ENCODE measurements around the gene UBE2I. TPM values are rescaled to one million over a fixed set of nuclear protein-coding genes. Genes with fewer than 3 reads are reported as not detected.

The UBE2I gene
- total and polyA plus RNA-seq, 2 of the 4 experiments (the other 2 are of a cell fraction): 30.8 to 140 TPM

DNA sequence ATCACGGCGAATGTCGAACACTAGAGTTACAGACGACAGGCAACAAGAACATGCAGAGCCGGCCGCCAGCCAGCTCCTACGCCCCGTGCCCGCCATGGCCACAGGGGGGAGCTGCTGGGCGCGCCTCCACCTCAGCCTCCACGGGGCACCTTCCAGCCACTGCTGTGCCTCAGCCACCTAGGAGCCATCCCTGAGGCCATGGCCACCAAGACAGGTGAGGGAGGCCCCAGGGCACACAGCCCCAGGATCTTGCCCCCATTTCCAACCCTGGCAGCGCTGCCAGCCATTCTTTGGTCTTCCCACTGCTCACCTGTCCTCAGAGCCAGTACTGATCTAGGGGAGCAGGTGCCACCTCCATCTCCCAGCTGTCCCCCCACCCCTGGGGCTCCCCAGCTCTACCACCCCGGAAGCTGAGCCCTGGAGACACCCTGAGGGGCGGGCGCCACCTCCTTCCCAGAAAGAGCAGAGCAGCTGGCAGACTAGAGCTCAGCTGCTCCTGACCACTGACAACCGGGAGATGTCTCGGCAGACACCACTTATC is 54.1 kb downstream of the UBE2I start:
- Histone ChIP-seq H4K91ac (ENCODE audit: insufficient read depth, low read depth, low read length) (no peak overlapping the region), H3K9me1 (ENCODE audit: insufficient read depth, low read length) (no peaks in the 10 kb centered on the region), H3K9me3 (ENCODE audit: control insufficient read depth, insufficient read depth, low read length) (no peaks in the 10 kb centered on the region), H3K23ac (ENCODE audit: low read depth, low read length) (no peak overlapping the region), H4K5ac (ENCODE audit: low read depth, low read length) (no peak overlapping the region), H2AK5ac (ENCODE audit: low read depth, low read length) (no peak overlapping the region), H3K18ac (ENCODE audit: low read depth, low read length) (no peak overlapping the region), H3K56ac (ENCODE audit: extremely low read depth, insufficient read depth, low read length) (no peak overlapping the region), H3K4ac (ENCODE audit: low read depth, low read length) (no peak overlapping the region), H4K20me1 (ENCODE audit: insufficient read depth, low read length) (peaks cover 7% of the 10 kb centered on the region; the same call in 1 of the 2 replicates), H2AK9ac (replicated peaks; ENCODE audit: low read depth, low read length, poor library complexity) (peak overlapping the region; percentile 40), H3K14ac (replicated peaks; ENCODE audit: low read depth, low read length) (no peak overlapping the region), H3K27ac (ENCODE audit: insufficient read depth, low read length) (no peak overlapping the region), H4K8ac (ENCODE audit: low read depth in 2 of 2, low read length in 2 of 2) (peak overlapping the region in 1 of 2 experiments; percentile 34; a peak in 1 of 4 replicates), H3K36me3 (ENCODE audit: control insufficient read depth, insufficient read depth, low read length) (peaks cover 55% of the 10 kb centered on the region), H3K27me3 (ENCODE audit: control insufficient read depth, insufficient read depth, low read length) (no peaks in the 10 kb centered on the region), H2BK120ac (ENCODE audit: low read depth, low read length) (no peak overlapping the region), H2BK5ac (ENCODE audit: low read depth, low read length, poor library complexity, severe bottlenecking) (no peak overlapping the region), H3K9ac (ENCODE audit: low read depth, low read length) (no peak overlapping the region), H3K4me1 (ENCODE audit: control insufficient read depth, insufficient read depth, low read length) (no peaks in the 10 kb centered on the region), H3K4me2 (ENCODE audit: low read depth, low read length) (no peak overlapping the region), H2BK15ac (ENCODE audit: low read depth, low read length) (no peak overlapping the region), H2BK20ac (ENCODE audit: low read depth, low read length) (no peak overlapping the region), H2AFZ (replicated peaks; ENCODE audit: low read length, poor library complexity) (peak overlapping the region; percentile 54), H3K4me3 (ENCODE audit: insufficient read depth, low read depth, low read length) (no peak overlapping the region), H3K79me1 (ENCODE audit: low read depth in 1 of 2, low read length in 2 of 2) (peaks cover 3 to 45% of the 10 kb centered on the region in 2 experiments)
- no TSS peak for BruUV-seq (replicated peaks)
- CTCF ChIA-PET: interaction anchor here (1.3 kb wide), 1 partner anchor 20 kb away, joined by 3 read pairs; no protein-coding TSS in a partner anchor
- POLR2A ChIA-PET (ENCODE audit: unreplicated experiment): no interaction called here
- intact Hi-C loops (cut with micrococcal nuclease) (no loop called here), in situ Hi-C loops (cut with MboI; ENCODE audit: low sequenced_read_pairs) (no loop called here), dilution Hi-C loops (cut with HindIII; ENCODE audit: low sequenced_read_pairs, unreplicated experiment) (no loop called here)
- WGBS, 2 experiments (ENCODE audit: extremely low coverage in 2 of 2, insufficient read length in 1 of 2): 61% methylated on average over 9 of the region's 18 CpGs; no CpG with 5 or more reads in 1 of the 2 experiments
- ATAC-seq (ENCODE audit: low read depth) (peak; percentile 80), DNase-seq (peak; percentile 12)
- no peak for TF ChIP-seq RCOR1 (IDR thresholded peaks at IDR 0.05; ENCODE audit: insufficient replicate concordance, low read length)
- TF ChIP-seq SMC3 (IDR thresholded peaks at IDR 0.05; ENCODE audit: low read depth, low read length): peak; percentile 51
- TF ChIP-seq, protein P1, sequence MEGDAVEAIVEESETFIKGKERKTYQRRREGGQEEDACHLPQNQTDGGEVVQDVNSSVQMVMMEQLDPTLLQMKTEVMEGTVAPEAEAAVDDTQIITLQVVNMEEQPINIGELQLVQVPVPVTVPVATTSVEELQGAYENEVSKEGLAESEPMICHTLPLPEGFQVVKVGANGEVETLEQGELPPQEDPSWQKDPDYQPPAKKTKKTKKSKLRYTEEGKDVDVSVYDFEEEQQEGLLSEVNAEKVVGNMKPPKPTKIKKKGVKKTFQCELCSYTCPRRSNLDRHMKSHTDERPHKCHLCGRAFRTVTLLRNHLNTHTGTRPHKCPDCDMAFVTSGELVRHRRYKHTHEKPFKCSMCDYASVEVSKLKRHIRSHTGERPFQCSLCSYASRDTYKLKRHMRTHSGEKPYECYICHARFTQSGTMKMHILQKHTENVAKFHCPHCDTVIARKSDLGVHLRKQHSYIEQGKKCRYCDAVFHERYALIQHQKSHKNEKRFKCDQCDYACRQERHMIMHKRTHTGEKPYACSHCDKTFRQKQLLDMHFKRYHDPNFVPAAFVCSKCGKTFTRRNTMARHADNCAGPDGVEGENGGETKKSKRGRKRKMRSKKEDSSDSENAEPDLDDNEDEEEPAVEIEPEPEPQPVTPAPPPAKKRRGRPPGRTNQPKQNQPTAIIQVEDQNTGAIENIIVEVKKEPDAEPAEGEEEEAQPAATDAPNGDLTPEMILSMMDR (conservative IDR thresholded peaks at IDR 0.05; ENCODE audit: low read depth, low read length): peak; percentile 55
- TF ChIP-seq RAD21 (IDR thresholded peaks at IDR 0.05; ENCODE audit: low read length): peak; percentile 54
- TF ChIP-seq, protein P2, sequence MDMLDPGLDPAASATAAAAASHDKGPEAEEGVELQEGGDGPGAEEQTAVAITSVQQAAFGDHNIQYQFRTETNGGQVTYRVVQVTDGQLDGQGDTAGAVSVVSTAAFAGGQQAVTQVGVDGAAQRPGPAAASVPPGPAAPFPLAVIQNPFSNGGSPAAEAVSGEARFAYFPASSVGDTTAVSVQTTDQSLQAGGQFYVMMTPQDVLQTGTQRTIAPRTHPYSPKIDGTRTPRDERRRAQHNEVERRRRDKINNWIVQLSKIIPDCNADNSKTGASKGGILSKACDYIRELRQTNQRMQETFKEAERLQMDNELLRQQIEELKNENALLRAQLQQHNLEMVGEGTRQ (IDR thresholded peaks at IDR 0.05; ENCODE audit: low read depth, low read length): no peak
